Mesothelial cell of epicardium (in vitro differentiated cells): ENCODE measurements around the gene HHAT. TPM values are rescaled to one million over a fixed set of nuclear protein-coding genes. Genes with fewer than 3 reads are reported as not detected.

ENCODE experiments used
- DNase-seq, 2 experiments: peaks; one replicate each; pipeline ENCODE4 v3.0.0; 2021; ENCODE audit warnings: low spot score in 2 of 2; ENCODE audit not compliant: unreplicated experiment in 2 of 2
- H3K27ac Mint-ChIP-seq: 2 replicates; pipeline ENCODE4 v1.8.0; 2021; ENCODE audit warnings: mixed read lengths
- H3K27me3 Mint-ChIP-seq: 2 replicates; pipeline ENCODE4 v1.8.0; 2021; ENCODE audit warnings: low read depth, mixed read lengths
- H3K36me3 Mint-ChIP-seq: 2 replicates; pipeline ENCODE4 v1.8.0; 2021; ENCODE audit warnings: mixed read lengths
- H3K4me1 Mint-ChIP-seq: 2 replicates; pipeline ENCODE4 v1.8.0; 2021; ENCODE audit warnings: mixed read lengths
- H3K4me3 Mint-ChIP-seq: 2 replicates; pipeline ENCODE4 v1.8.0; 2021; ENCODE audit warnings: mild to moderate bottlenecking, moderate library complexity, mixed read lengths
- H3K9me3 Mint-ChIP-seq: 2 replicates; pipeline ENCODE4 v1.8.0; 2021; ENCODE audit warnings: mixed read lengths
- total RNA-seq: library from RNA; stranded (reverse); gene quantifications from 3 replicates; pipeline ENCODE4 v1.2.1, GENCODE V29; 2021
- TF ChIP-seq, protein P1 (sequence below): fragments of 200-600 bp; sonication (generic); IDR thresholded peaks from one replicate; pipeline ENCODE4 v1.5.0; 2021; ENCODE audit warnings: antibody characterized with exemption; ENCODE audit not compliant: unreplicated experiment

HHAT gene
- total RNA-seq, 1 donor from 2014 or later, result 19.2 TPM

DNA sequence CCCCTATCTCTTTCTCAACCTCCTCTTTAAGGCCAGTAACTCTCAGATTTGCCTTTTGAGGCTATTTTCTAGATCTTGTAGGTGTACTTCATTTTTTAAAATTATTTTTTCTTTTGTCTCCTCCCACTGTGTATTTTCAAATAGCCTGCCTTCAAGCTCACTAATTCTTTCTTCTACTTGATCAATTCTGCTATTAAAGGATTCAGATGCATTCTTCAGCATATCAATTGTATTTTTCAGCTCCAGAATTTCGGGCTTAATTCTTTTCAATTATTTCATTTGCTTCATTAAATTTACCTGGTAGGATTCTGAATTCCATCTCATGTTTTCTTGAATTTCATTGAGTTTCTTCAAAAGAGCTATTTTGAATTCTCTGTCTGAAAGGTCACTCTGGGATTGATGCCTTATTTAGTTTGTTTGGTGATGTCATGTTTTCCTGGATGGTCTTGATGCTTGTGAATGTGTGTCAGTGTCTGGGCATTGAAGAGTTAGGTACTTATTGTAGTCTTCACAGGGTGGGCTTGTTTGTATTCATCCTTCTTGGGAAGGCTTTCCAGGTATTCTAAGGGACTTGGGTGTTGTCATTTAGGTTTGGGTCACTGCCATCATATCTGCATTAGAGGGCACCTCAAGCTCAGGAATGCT is 3.6 kb upstream of the HHAT start:
- peaks cover 34% of the 10 kb centered on the region for H3K4me1 Mint-ChIP-seq
- DNase-seq, result no peak
- no peak overlapping the region for H3K4me3 Mint-ChIP-seq
- peaks cover 6% of the 10 kb centered on the region for H3K36me3 Mint-ChIP-seq
- no peak overlapping the region for H3K27ac Mint-ChIP-seq
- no peaks in the 10 kb centered on the region for H3K27me3 Mint-ChIP-seq
- TF ChIP-seq, protein P1, sequence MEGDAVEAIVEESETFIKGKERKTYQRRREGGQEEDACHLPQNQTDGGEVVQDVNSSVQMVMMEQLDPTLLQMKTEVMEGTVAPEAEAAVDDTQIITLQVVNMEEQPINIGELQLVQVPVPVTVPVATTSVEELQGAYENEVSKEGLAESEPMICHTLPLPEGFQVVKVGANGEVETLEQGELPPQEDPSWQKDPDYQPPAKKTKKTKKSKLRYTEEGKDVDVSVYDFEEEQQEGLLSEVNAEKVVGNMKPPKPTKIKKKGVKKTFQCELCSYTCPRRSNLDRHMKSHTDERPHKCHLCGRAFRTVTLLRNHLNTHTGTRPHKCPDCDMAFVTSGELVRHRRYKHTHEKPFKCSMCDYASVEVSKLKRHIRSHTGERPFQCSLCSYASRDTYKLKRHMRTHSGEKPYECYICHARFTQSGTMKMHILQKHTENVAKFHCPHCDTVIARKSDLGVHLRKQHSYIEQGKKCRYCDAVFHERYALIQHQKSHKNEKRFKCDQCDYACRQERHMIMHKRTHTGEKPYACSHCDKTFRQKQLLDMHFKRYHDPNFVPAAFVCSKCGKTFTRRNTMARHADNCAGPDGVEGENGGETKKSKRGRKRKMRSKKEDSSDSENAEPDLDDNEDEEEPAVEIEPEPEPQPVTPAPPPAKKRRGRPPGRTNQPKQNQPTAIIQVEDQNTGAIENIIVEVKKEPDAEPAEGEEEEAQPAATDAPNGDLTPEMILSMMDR, result no peak
- H3K9me3 Mint-ChIP-seq, result peaks cover 27% of the 10 kb centered on the region

DNA sequence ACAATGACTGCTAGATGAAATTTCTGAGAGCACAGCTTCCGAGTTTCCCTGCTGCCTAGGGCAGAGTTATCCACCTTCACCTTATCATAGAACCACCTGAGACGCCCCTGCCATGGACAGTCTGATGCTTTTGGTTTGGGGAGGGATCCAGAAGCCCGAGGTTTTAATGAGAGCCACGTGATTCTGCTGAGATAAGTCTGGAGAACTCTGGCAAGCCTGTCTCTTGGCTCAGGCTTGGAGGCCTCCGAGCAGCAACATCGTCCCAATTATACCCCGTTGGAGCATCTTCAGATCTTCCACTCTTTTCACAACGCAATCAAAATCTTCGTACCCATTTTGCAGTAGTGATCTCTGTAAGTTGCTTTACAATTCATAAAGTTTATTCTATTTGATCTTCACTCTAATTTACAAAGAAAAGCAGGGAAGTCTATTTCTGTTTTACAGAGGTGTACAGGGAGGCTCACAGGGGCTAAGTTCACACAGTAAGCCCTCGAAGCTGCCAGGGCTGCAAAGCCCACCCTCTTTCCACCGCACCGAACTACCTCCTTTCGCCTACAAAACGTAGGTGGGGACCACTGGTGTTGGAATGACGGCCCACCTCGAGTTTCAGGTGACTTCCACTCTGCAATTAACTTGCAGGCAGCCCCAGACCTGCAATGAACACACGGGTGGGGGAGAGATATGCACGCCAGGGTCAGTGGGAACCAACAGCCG is 513 bp upstream of the HHAT start:
- Mint-ChIP-seq H3K4me3 (peak overlapping the region; percentile 99), H3K27me3 (peaks cover 8% of the 10 kb centered on the region), H3K27ac (peak overlapping the region; percentile 88), H3K36me3 (peaks cover 6% of the 10 kb centered on the region), H3K9me3 (peaks cover 22% of the 10 kb centered on the region), H3K4me1 (peaks cover 26% of the 10 kb centered on the region)
- no peak for DNase-seq
- TF ChIP-seq, protein P1, result no peak

DNA sequence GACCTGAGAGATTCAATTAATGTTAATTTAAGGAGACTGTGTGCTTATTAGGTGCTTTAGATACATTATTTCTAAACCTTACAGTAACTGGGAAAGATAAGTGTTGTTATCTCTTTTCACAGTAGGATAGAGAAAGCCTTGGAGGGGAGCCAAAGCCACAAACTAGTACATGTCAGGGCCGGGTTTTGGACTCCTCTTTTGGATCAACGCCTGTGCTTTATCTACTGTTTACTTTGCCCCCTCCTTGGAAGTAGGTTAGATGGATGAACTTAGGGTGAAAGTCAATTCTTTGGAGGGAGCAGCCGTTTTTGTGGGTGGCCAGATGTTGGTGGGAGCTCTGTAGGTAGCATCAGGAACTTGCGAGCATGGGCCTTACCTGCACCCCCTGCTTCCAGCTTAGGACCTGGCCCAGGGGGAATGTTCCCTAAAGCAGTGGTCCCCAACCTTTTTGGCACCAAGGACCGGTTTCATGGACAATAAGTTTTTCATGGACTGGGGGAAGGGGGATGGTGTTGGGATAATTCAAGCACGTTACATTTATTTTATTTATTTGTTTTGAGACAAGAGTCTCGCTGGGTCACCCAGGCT is 1.7 kb downstream of the HHAT start:
- DNase-seq, result no peak
- Mint-ChIP-seq H3K9me3 (peaks cover 5% of the 10 kb centered on the region), H3K4me1 (peaks cover 34% of the 10 kb centered on the region), H3K27me3 (peaks cover 8% of the 10 kb centered on the region), H3K36me3 (no peaks in the 10 kb centered on the region), H3K4me3 (peak overlapping the region; percentile 99), H3K27ac (peak overlapping the region; percentile 20)
- TF ChIP-seq, protein P1, result no peak

DNA sequence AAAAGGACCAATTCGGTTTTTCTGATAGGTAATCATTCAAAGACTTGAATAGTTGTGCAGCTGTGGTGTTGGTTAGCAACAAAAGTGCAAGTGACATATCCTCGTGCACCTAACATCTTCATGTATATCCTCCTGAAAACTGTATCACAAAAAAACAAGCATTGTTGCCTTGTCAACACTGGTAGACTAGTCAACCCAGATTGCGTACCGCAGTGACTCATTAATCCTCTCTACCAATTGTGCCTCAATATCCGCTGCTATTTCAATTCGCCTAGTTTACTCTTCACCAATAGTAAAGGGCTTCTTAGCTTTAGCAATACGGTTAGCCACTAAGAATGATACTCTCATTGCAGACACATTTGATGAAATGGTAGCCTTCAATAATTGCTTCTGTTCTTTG is 3.5 kb downstream of the HHAT start:
- peaks cover 38% of the 10 kb centered on the region for H3K4me1 Mint-ChIP-seq
- H3K9me3 Mint-ChIP-seq, result no peaks in the 10 kb centered on the region
- TF ChIP-seq, protein P1, result no peak
- DNase-seq, result no peak
- no peaks in the 10 kb centered on the region for H3K36me3 Mint-ChIP-seq
- H3K27me3 Mint-ChIP-seq, result peaks cover 8% of the 10 kb centered on the region
- no peak overlapping the region for H3K27ac Mint-ChIP-seq
- no peak overlapping the region for H3K4me3 Mint-ChIP-seq

GRCh38 chr1:210332719-210333398 is 4.2 kb downstream of the HHAT start:
- Mint-ChIP-seq H3K4me1 (peaks cover 38% of the 10 kb centered on the region), H3K27me3 (peaks cover 8% of the 10 kb centered on the region), H3K9me3 (no peaks in the 10 kb centered on the region), H3K36me3 (no peaks in the 10 kb centered on the region), H3K27ac (no peak overlapping the region), H3K4me3 (no peak overlapping the region)
- TF ChIP-seq, protein P1, result no peak
- no peak for DNase-seq
